ENCODE results near the gene VPS26B. TPM values are rescaled to one million over a fixed set of nuclear protein-coding genes. Genes with fewer than 3 reads are reported as not detected.

Gene VPS26B
- total and polyA plus RNA-seq, 9 of the 15 experiments (the other 6 are each of a cell fraction or from before 2014, with no cell fraction given), result 3.5 to 43.3 (median 27.4) TPM

- H3K4me3 ChIP-seq, result no peak overlapping the region
- intact Hi-C loops (cut with micrococcal nuclease), result no loop called here
- H4K20me1 ChIP-seq (replicated peaks; ENCODE audit: control insufficient read depth, insufficient read depth, low read length), result no peaks in the 10 kb centered on the region
- ATAC-seq (no peak), FAIRE-seq (no peak), DNase-seq (ENCODE audit: extremely low read depth in 1 of 4, low spot score in 3 of 4) (no peak)
- H3K4me2 ChIP-seq (ENCODE audit: insufficient read depth, low read length), result no peak overlapping the region
- H3K9ac ChIP-seq (ENCODE audit: insufficient read depth in 1 of 2, low read depth in 2 of 2, low read length in 2 of 2), result no peak overlapping the region
- H3K9me1 ChIP-seq (ENCODE audit: control insufficient read depth, insufficient read depth, low read length), result no peaks in the 10 kb centered on the region
- H3K9me3 ChIP-seq (replicated peaks; ENCODE audit: control insufficient read depth, insufficient read depth, low read depth, low read length), result no peaks in the 10 kb centered on the region
- no peak overlapping the region for H3K27ac ChIP-seq (ENCODE audit: extremely low read depth, low read depth, low read length)
- no peak overlapping the region for H2AFZ ChIP-seq (ENCODE audit: low read depth, low read length)
- 97% methylated on average over 3 of the region's 3 CpGs for WGBS (ENCODE audit: insufficient coverage, low coverage, missing lambda C conversion rate)
- H3K4me1 ChIP-seq (replicated peaks in 1 of 2; ENCODE audit: control insufficient read depth in 2 of 2, insufficient read depth in 2 of 2, low read length in 2 of 2), result peaks cover 0 to under 1% of the 10 kb centered on the region in 2 experiments; a peak in 1 of 5 replicates
- POLR2A ChIA-PET, result no interaction called here
- TF ChIP-seq, protein P1, sequence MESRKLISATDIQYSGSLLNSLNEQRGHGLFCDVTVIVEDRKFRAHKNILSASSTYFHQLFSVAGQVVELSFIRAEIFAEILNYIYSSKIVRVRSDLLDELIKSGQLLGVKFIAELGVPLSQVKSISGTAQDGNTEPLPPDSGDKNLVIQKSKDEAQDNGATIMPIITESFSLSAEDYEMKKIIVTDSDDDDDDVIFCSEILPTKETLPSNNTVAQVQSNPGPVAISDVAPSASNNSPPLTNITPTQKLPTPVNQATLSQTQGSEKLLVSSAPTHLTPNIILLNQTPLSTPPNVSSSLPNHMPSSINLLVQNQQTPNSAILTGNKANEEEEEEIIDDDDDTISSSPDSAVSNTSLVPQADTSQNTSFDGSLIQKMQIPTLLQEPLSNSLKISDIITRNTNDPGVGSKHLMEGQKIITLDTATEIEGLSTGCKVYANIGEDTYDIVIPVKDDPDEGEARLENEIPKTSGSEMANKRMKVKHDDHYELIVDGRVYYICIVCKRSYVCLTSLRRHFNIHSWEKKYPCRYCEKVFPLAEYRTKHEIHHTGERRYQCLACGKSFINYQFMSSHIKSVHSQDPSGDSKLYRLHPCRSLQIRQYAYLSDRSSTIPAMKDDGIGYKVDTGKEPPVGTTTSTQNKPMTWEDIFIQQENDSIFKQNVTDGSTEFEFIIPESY (CRISPR knock-in tag; IDR thresholded peaks at IDR 0.05), result no peak
- TF ChIP-seq HNRNPLL (IDR thresholded peaks at IDR 0.05; ENCODE audit: low read depth, low read length, poor library complexity, severe bottlenecking) (no peak), ZNF717 (CRISPR knock-in tag; IDR thresholded peaks at IDR 0.05) (no peak), GTF2E2 (tag; IDR thresholded peaks at IDR 0.05) (no peak), BRD9 (IDR thresholded peaks at IDR 0.05; ENCODE audit: low read depth, partially characterized antibody) (no peak), ILF3 (IDR thresholded peaks at IDR 0.05; ENCODE audit: borderline replicate concordance) (no peak), HDAC1 (IDR thresholded peaks at IDR 0.05) (no peak), SPI1 (IDR thresholded peaks at IDR 0.05; ENCODE audit: borderline replicate concordance, low read depth, low read length) (no peak), KLF13 (tag; IDR thresholded peaks at IDR 0.05; ENCODE audit: borderline replicate concordance, low read depth) (no peak), SMAD2 (IDR thresholded peaks at IDR 0.05; ENCODE audit: low read depth, low read length) (no peak), NUFIP1 (IDR thresholded peaks at IDR 0.05; ENCODE audit: partially characterized antibody) (no peak), ZNF175 (CRISPR knock-in tag; IDR thresholded peaks at IDR 0.05; ENCODE audit: low read depth) (no peak), SUPT5H (IDR thresholded peaks at IDR 0.05) (no peak), LARP7 (IDR thresholded peaks at IDR 0.05) (no peak)
- TF ChIP-seq, protein P2, sequence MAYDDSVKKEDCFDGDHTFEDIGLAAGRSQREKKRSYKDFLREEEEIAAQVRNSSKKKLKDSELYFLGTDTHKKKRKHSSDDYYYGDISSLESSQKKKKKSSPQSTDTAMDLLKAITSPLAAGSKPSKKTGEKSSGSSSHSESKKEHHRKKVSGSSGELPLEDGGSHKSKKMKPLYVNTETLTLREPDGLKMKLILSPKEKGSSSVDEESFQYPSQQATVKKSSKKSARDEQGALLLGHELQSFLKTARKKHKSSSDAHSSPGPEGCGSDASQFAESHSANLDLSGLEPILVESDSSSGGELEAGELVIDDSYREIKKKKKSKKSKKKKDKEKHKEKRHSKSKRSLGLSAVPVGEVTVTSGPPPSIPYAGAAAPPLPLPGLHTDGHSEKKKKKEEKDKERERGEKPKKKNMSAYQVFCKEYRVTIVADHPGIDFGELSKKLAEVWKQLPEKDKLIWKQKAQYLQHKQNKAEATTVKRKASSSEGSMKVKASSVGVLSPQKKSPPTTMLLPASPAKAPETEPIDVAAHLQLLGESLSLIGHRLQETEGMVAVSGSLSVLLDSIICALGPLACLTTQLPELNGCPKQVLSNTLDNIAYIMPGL (CRISPR knock-in tag; IDR thresholded peaks at IDR 0.05), result no peak
- TF ChIP-seq, protein P3, sequence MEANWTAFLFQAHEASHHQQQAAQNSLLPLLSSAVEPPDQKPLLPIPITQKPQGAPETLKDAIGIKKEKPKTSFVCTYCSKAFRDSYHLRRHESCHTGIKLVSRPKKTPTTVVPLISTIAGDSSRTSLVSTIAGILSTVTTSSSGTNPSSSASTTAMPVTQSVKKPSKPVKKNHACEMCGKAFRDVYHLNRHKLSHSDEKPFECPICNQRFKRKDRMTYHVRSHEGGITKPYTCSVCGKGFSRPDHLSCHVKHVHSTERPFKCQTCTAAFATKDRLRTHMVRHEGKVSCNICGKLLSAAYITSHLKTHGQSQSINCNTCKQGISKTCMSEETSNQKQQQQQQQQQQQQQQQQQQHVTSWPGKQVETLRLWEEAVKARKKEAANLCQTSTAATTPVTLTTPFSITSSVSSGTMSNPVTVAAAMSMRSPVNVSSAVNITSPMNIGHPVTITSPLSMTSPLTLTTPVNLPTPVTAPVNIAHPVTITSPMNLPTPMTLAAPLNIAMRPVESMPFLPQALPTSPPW (CRISPR knock-in tag; IDR thresholded peaks at IDR 0.05), result no peak
- H3K27me3 ChIP-seq (ENCODE audit: control insufficient read depth in 2 of 2, insufficient read depth in 2 of 2, low read length in 2 of 2), result no peaks in the 10 kb centered on the region
- in situ Hi-C loops (cut with MboI), result no loop called here
- no TSS peak for BruUV-seq (replicated peaks)
- H3K79me2 ChIP-seq (ENCODE audit: control insufficient read depth, insufficient read depth, low read length), result peaks cover 83% of the 10 kb centered on the region
- peaks cover 92% of the 10 kb centered on the region for H3K36me3 ChIP-seq (ENCODE audit: control insufficient read depth, insufficient read depth, low read length)
- CTCF ChIA-PET (ENCODE audit: low intra/inter-chr PET ratio), result no interaction called here
These were observed 7.7 kb upstream of the VPS26B start for GRCh38 chr11:134216816-134217215.

Data from K562 (cell line).